ENCODE measurements around the gene NOC3L. TPM values are rescaled to one million over a fixed set of nuclear protein-coding genes. Genes with fewer than 3 reads are reported as not detected.

The NOC3L gene
- total and polyA plus RNA-seq, 4 donors: 3.6 to 14.7 (median 7.2) TPM

DNA sequence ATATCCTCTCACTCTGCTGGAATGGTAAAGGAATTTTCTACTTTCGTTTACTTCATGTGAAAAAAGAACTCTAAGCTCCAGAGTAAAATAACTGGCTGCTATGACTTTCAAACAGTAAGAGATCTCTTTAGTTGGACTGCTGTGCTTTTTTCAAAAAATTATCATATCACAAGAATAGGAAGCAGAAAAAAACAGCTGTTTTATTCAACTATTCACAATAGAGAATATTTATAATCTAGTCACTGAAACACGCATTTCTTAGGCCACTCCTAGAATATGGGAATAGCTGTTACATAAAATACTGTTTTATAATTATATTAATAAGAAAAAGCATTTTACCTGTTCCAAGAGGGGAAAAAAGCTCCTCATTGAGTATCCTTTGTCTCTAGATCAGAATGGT, 29.7 kb downstream of the NOC3L start:
- Histone ChIP-seq H3K27me3 (ENCODE audit: control insufficient read depth in 4 of 4, insufficient read depth in 4 of 4, low read length in 3 of 4) (no peaks in the 10 kb centered on the region), H3K27ac (ENCODE audit: low read depth in 1 of 2, low read length in 2 of 2) (no peak overlapping the region), H3K4me1 (ENCODE audit: control insufficient read depth in 4 of 4, insufficient read depth in 4 of 4, low read length in 3 of 4) (no peaks in the 10 kb centered on the region), H3K36me3 (ENCODE audit: control insufficient read depth in 4 of 4, insufficient read depth in 3 of 4, low read depth in 1 of 4, low read length in 3 of 4) (peaks cover 4 to 41% (median 23%) of the 10 kb centered on the region in 4 donors), H3K4me3 (ENCODE audit: low read depth in 1 of 3, low read length in 3 of 3) (no peak overlapping the region), H3K9me3 (ENCODE audit: control insufficient read depth in 4 of 4, low read length in 3 of 4) (no peaks in the 10 kb centered on the region), H3K9ac (ENCODE audit: low read depth in 1 of 2, low read length in 2 of 2) (no peak overlapping the region)
- WGBS: 96% methylated on average over 2 of the region's 2 CpGs
- no peak for DNase-seq (ENCODE audit: low spot score)
- TF ChIP-seq HNF4A (conservative IDR thresholded peaks at IDR 0.05): no peak

DNA sequence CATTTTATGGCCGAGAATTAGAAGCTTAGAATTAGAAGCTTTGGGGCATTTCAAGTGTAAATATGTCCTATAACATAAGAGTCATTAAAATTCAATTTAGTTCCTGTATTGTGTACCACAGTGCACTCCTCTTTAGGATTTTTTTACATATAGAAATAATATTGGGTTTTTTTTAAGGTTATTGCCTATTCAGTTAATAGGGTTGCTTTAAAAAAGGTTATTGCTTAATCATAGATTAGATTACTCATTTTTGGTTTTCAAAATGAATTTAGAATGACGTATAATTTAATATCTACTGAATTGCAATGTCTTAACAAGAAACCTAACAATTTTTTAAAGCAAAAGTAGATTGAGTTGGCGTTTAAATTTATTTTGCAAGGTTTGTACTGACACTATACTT, 34.1 kb downstream of the NOC3L start:
- H3K4me3 ChIP-seq (ENCODE audit: low read depth in 1 of 3, low read length in 3 of 3): no peak overlapping the region
- TF ChIP-seq GABPA (IDR thresholded peaks at IDR 0.05 in 1 of 2, conservative IDR thresholded peaks at IDR 0.05 in 1 of 2): no peak
- no peak for TF ChIP-seq EGR1 (IDR thresholded peaks at IDR 0.05; ENCODE audit: low read depth in 2 of 2)
- no peak for TF ChIP-seq NR2F2 (IDR thresholded peaks at IDR 0.05)
- TF ChIP-seq YY1 (IDR thresholded peaks at IDR 0.05): no peak
- no peak for TF ChIP-seq MAX (IDR thresholded peaks at IDR 0.05)
- TF ChIP-seq, protein P1, sequence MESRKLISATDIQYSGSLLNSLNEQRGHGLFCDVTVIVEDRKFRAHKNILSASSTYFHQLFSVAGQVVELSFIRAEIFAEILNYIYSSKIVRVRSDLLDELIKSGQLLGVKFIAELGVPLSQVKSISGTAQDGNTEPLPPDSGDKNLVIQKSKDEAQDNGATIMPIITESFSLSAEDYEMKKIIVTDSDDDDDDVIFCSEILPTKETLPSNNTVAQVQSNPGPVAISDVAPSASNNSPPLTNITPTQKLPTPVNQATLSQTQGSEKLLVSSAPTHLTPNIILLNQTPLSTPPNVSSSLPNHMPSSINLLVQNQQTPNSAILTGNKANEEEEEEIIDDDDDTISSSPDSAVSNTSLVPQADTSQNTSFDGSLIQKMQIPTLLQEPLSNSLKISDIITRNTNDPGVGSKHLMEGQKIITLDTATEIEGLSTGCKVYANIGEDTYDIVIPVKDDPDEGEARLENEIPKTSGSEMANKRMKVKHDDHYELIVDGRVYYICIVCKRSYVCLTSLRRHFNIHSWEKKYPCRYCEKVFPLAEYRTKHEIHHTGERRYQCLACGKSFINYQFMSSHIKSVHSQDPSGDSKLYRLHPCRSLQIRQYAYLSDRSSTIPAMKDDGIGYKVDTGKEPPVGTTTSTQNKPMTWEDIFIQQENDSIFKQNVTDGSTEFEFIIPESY (IDR thresholded peaks at IDR 0.05): no peak
- no peak for TF ChIP-seq CTCF (IDR thresholded peaks at IDR 0.05; ENCODE audit: low read depth, low read length, missing input control)
- no peak for TF ChIP-seq REST (IDR thresholded peaks at IDR 0.05)
- TF ChIP-seq, protein P2, sequence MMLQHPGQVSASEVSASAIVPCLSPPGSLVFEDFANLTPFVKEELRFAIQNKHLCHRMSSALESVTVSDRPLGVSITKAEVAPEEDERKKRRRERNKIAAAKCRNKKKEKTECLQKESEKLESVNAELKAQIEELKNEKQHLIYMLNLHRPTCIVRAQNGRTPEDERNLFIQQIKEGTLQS (IDR thresholded peaks at IDR 0.05): no peak
- TF ChIP-seq HNF4A (conservative IDR thresholded peaks at IDR 0.05): no peak
- no peak for TF ChIP-seq JUND (IDR thresholded peaks at IDR 0.05)
- TF ChIP-seq HNF4G (IDR thresholded peaks at IDR 0.05): no peak
- TF ChIP-seq RAD21 (IDR thresholded peaks at IDR 0.05): no peak
- TF ChIP-seq FOXA1 (IDR thresholded peaks at IDR 0.05): no peak
- H3K36me3 ChIP-seq (ENCODE audit: control insufficient read depth in 4 of 4, insufficient read depth in 3 of 4, low read depth in 1 of 4, low read length in 3 of 4): peaks cover 2 to 15% (median 7%) of the 10 kb centered on the region in 4 donors
- H3K4me1 ChIP-seq (ENCODE audit: control insufficient read depth in 4 of 4, insufficient read depth in 4 of 4, low read length in 3 of 4): no peaks in the 10 kb centered on the region
- DNase-seq (ENCODE audit: low spot score): no peak
- no peaks in the 10 kb centered on the region for H3K27me3 ChIP-seq (ENCODE audit: control insufficient read depth in 4 of 4, insufficient read depth in 4 of 4, low read length in 3 of 4)
- no peak overlapping the region for H3K9ac ChIP-seq (ENCODE audit: low read depth in 1 of 2, low read length in 2 of 2)
- H3K9me3 ChIP-seq (ENCODE audit: control insufficient read depth in 4 of 4, low read length in 3 of 4): no peaks in the 10 kb centered on the region
- 95% methylated on average over 3 of the region's 3 CpGs for WGBS
- H3K27ac ChIP-seq (ENCODE audit: low read depth in 1 of 2, low read length in 2 of 2): no peak overlapping the region

All from liver (tissue), 9 donors.